ENCODE data around the gene VGLL4.

- no peak for TF ChIP-seq MAX (IDR thresholded peaks at IDR 0.05)
- no peak for TF ChIP-seq CTCF (IDR thresholded peaks at IDR 0.05 in 2 of 3, conservative IDR thresholded peaks at IDR 0.05 in 1 of 3; ENCODE audit: borderline replicate concordance in 1 of 3, insufficient read depth in 1 of 3, low read depth in 2 of 3, low read length in 2 of 3)
- TF ChIP-seq REST (IDR thresholded peaks at IDR 0.05; ENCODE audit: low read depth) = no peak
- no peak for TF ChIP-seq ZFX (IDR thresholded peaks at IDR 0.05)
- no peak for TF ChIP-seq EZH2 (IDR thresholded peaks at IDR 0.05)
- TF ChIP-seq POLR2A (IDR thresholded peaks at IDR 0.05; ENCODE audit: borderline replicate concordance, extremely low read depth, insufficient read depth, insufficient read length) = no peak
- TF ChIP-seq POLR2AphosphoS5 (IDR thresholded peaks at IDR 0.05; ENCODE audit: low read depth, low read length) = no peak
- no peak for TF ChIP-seq SIN3A (IDR thresholded peaks at IDR 0.05; ENCODE audit: low read depth)
- TF ChIP-seq SRF (IDR thresholded peaks at IDR 0.05; ENCODE audit: low read depth) = no peak
- no peak for TF ChIP-seq EZH2phosphoT487 (IDR thresholded peaks at IDR 0.05; ENCODE audit: borderline replicate concordance)
- no peak for TF ChIP-seq CEBPB (IDR thresholded peaks at IDR 0.05; ENCODE audit: low read depth)
These were observed 77.2 kb downstream of the VGLL4 start for GRCh38 chr3:11566478-11566877.
